HEK293 (cell line): ENCODE results near the gene STEAP3.

Source experiments
- CTCF ChIA-PET: fragments of 350-600 bp; formaldehyde crosslinking; extraction: SDS; loops from one replicate; lab custom pipeline; 2021; ENCODE audit warnings: antibody characterized with exemption; lab: Yijun Ruan, JAX
- POLR2A ChIA-PET: fragments of 300-600 bp; formaldehyde crosslinking; extraction: SDS; loops from one replicate; lab custom pipeline; 2020; ENCODE audit warnings: antibody characterized with exemption, inconsistent platforms; lab: Yijun Ruan, JAX
- H3K27ac ChIP-seq: fragments of 200-500 bp; sonication (Bioruptor generic); 2 replicates; pipeline ENCODE4 v1.5.1; 2014; ENCODE audit warnings: low read depth, low read length, control low read depth, inconsistent platforms; ENCODE audit errors: extremely low read depth
- H3K36me3 ChIP-seq, 2 experiments: fragments of 200-500 bp in 1 of 2; sonication (Bioruptor generic) in 1 of 2; 1 replicate in 1 of 2; 2 replicates in 1 of 2; pipeline ENCODE4 v1.5.1; 2014 to 2017; ENCODE audit warnings: inconsistent platforms in 2 of 2, low read length in 2 of 2; ENCODE audit not compliant: control insufficient read depth in 2 of 2, insufficient read depth in 1 of 2
- H3K4me1 ChIP-seq: fragments of 200-500 bp; sonication (Bioruptor generic); 2 replicates; pipeline ENCODE4 v1.5.1; 2014; ENCODE audit warnings: mild to moderate bottlenecking, low read length, inconsistent platforms; ENCODE audit not compliant: control insufficient read depth, insufficient read depth
- H3K4me3 ChIP-seq: 2 replicates; pipeline ENCODE4 v1.5.1; 2011; ENCODE audit warnings: low read depth, mild to moderate bottlenecking, control low read depth, low read length, moderate library complexity
- H3K9me3 ChIP-seq: fragments of 200-500 bp; sonication (Bioruptor generic); 2 replicates; pipeline ENCODE4 v1.5.1; 2014; ENCODE audit warnings: low read depth, low read length, inconsistent platforms; ENCODE audit not compliant: control insufficient read depth, insufficient read depth
- CTCF ChIP-seq: fragments of 450-650 bp; formaldehyde crosslinking; IDR thresholded peaks from 2 replicates; pipeline ENCODE4 v1.5.1; 2016; ENCODE audit warnings: missing biosample characterization, missing genetic modification characterization
- FEZF1 ChIP-seq: fragments of 450-650 bp; formaldehyde crosslinking; IDR thresholded peaks from 2 replicates; pipeline ENCODE4 v1.5.1; 2016; ENCODE audit warnings: missing biosample characterization, missing genetic modification characterization
- HOXD13 ChIP-seq: sonication (generic); formaldehyde crosslinking; IDR thresholded peaks from 2 replicates; pipeline ENCODE4 v1.8.0; 2022; ENCODE audit warnings: missing genetic modification reagents, borderline replicate concordance
- IKZF3 ChIP-seq: fragments of 450-650 bp; IDR thresholded peaks from 2 replicates; pipeline ENCODE4 v1.5.0; 2018; ENCODE audit warnings: missing biosample characterization, mild to moderate bottlenecking, missing genetic modification characterization, moderate library complexity
- KLF16 ChIP-seq: fragments of 450-650 bp; formaldehyde crosslinking; IDR thresholded peaks from 2 replicates; pipeline ENCODE4 v1.5.1; 2017; ENCODE audit warnings: missing biosample characterization, missing genetic modification characterization
- OSR2 ChIP-seq: fragments of 450-650 bp; formaldehyde crosslinking; IDR thresholded peaks from 2 replicates; pipeline ENCODE4 v1.5.1; 2016; ENCODE audit warnings: missing biosample characterization, missing genetic modification characterization
- PRDM6 ChIP-seq: fragments of 450-650 bp; formaldehyde crosslinking; IDR thresholded peaks from 2 replicates; pipeline ENCODE4 v1.5.1; 2017; ENCODE audit warnings: missing biosample characterization, missing genetic modification characterization
- TRIM28 ChIP-seq: IDR thresholded peaks from 2 replicates; pipeline ENCODE4 v1.6.1; 2011; ENCODE audit warnings: low read length, control low read depth, borderline replicate concordance
- ZBTB17 ChIP-seq: fragments of 450-650 bp; formaldehyde crosslinking; IDR thresholded peaks from 2 replicates; pipeline ENCODE4 v1.5.1; 2016; ENCODE audit warnings: missing biosample characterization, missing genetic modification characterization
- ZFP69B ChIP-seq: fragments of 450-650 bp; formaldehyde crosslinking; IDR thresholded peaks from 2 replicates; pipeline ENCODE4 v1.5.1; 2016; ENCODE audit warnings: missing biosample characterization, missing genetic modification characterization
- ZIC2 ChIP-seq: fragments of 450-650 bp; formaldehyde crosslinking; IDR thresholded peaks from 2 replicates; pipeline ENCODE4 v1.5.1; 2016; ENCODE audit warnings: missing biosample characterization, missing genetic modification characterization
- ZNF138 ChIP-seq: fragments of 450-650 bp; formaldehyde crosslinking; IDR thresholded peaks from 2 replicates; pipeline ENCODE4 v1.5.1; 2016; ENCODE audit warnings: missing biosample characterization, missing genetic modification characterization, borderline replicate concordance
- ZNF24 ChIP-seq: fragments of 450-650 bp; formaldehyde crosslinking; IDR thresholded peaks from 2 replicates; pipeline ENCODE4 v1.5.1; 2016; ENCODE audit warnings: missing biosample characterization, missing genetic modification characterization
- ZNF26 ChIP-seq: fragments of 450-650 bp; formaldehyde crosslinking; IDR thresholded peaks from 2 replicates; pipeline ENCODE4 v1.5.1; 2016; ENCODE audit warnings: missing biosample characterization, missing genetic modification characterization
- ZNF274 ChIP-seq, 2 experiments: fragments of 200-500 bp in 1 of 2; fragments of 450-650 bp in 1 of 2; sonication (Bioruptor generic) in 1 of 2; formaldehyde crosslinking in 1 of 2; IDR thresholded peaks; 2 replicates each; pipeline versions ENCODE4 v1.5.1 to v1.6.1; 2014 to 2016; ENCODE audit warnings: borderline replicate concordance in 1 of 2, inconsistent platforms in 1 of 2, low read length in 1 of 2, missing biosample characterization in 1 of 2, missing genetic modification characterization in 1 of 2
- ZNF335 ChIP-seq: fragments of 450-650 bp; formaldehyde crosslinking; conservative IDR thresholded peaks from 2 replicates; pipeline ENCODE4 v1.5.1; 2016; ENCODE audit warnings: missing biosample characterization, missing genetic modification characterization
- ZNF433 ChIP-seq: fragments of 450-650 bp; formaldehyde crosslinking; IDR thresholded peaks from 2 replicates; pipeline ENCODE4 v1.5.1; 2016; ENCODE audit warnings: missing biosample characterization, missing genetic modification characterization, low read depth
- ZNF558 ChIP-seq: fragments of 450-650 bp; formaldehyde crosslinking; IDR thresholded peaks from 2 replicates; pipeline ENCODE4 v1.5.1; 2016; ENCODE audit warnings: missing biosample characterization, missing genetic modification characterization
- ZNF560 ChIP-seq: fragments of 450-650 bp; formaldehyde crosslinking; IDR thresholded peaks from 2 replicates; pipeline ENCODE4 v1.5.1; 2017; ENCODE audit warnings: missing biosample characterization, missing genetic modification characterization, borderline replicate concordance
- ZNF600 ChIP-seq: fragments of 450-650 bp; formaldehyde crosslinking; IDR thresholded peaks from 2 replicates; pipeline ENCODE4 v1.5.1; 2016; ENCODE audit warnings: missing biosample characterization, missing genetic modification characterization
- ZNF629 ChIP-seq: fragments of 450-650 bp; formaldehyde crosslinking; IDR thresholded peaks from 2 replicates; pipeline ENCODE4 v1.5.1; 2017; ENCODE audit warnings: missing biosample characterization, missing genetic modification characterization
- ZNF660 ChIP-seq: fragments of 450-650 bp; IDR thresholded peaks from 2 replicates; pipeline ENCODE4 v1.5.1; 2018; ENCODE audit warnings: missing biosample characterization, mild to moderate bottlenecking, missing genetic modification characterization
- ZNF843 ChIP-seq: fragments of 450-650 bp; formaldehyde crosslinking; IDR thresholded peaks from 2 replicates; pipeline ENCODE4 v1.5.1; 2016; ENCODE audit warnings: missing biosample characterization, missing genetic modification characterization
- TF ChIP-seq, protein P1 (sequence below): fragments of 450-650 bp; formaldehyde crosslinking; IDR thresholded peaks from 2 replicates; pipeline ENCODE4 v1.5.1; 2016; ENCODE audit warnings: missing biosample characterization, missing genetic modification characterization, low read depth
- TF ChIP-seq, protein P2 (sequence below): fragments of 450-650 bp; formaldehyde crosslinking; IDR thresholded peaks from 2 replicates; pipeline ENCODE4 v1.5.1; 2016; ENCODE audit warnings: missing biosample characterization, missing genetic modification characterization
- TF ChIP-seq, protein P3 (sequence below): fragments of 450-650 bp; formaldehyde crosslinking; IDR thresholded peaks from 2 replicates; pipeline ENCODE4 v1.5.1; 2016; ENCODE audit warnings: missing biosample characterization, missing genetic modification characterization

STEAP3 gene

DNA sequence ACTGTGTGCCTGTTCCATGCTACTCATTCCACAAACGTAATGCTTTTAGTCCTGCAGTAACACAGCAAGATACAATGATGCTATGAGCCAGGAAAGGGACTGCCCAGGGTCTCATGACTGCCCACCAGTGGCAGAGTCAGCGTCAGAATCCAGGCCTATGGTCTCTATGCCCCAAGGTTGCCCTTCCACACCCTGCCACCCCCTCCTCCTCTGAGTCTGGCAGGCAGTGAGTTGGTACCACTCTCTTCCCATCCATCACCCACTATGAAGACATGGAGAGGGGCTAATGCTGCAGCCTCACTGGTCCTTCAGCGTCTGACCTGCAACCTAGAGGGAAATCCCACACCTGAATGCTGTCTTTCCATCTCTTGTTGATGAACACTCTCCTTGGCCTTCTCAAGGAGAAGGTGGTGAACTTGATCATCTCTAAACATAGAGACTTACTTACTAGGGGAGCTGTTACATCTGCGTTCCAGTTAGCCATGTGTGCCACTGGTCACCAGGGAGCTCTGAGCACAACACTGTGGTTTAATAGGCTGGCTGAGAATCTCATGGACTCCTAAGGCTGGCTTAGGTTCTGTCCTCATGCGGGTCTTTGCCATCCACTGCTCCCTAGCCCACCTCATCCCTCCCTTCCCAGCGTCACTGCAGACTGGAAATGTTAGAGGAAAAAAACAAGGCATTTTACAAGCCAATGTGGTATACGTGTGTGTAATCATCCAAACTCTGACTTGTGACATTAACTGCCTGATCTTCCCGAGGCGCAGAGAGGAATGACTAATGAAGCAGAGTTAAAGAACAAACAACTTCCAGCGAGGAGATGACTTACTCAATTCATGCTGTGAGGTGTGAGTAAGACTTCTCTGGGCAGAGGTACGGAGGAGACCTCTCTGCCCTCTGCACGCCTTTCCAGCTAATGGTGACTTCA is 28.8 kb downstream of the STEAP3 start:
- Histone ChIP-seq H3K36me3 (peaks cover 0 to 61% of the 10 kb centered on the region in 2 experiments; a peak in 2 of 3 replicates), H3K27ac (peak overlapping the region; percentile 51), H3K4me1 (peaks cover 14% of the 10 kb centered on the region), H3K4me3 (no peak overlapping the region), H3K9me3 (no peaks in the 10 kb centered on the region)
- ChIA-PET CTCF (interaction anchor here (0.6 to 2.8 kb wide), 5 partner anchors 9 to 124 kb away, joined by 3 to 17 read pairs (median 5); no protein-coding TSS in a partner anchor), POLR2A (interaction anchor here (0.6 kb wide), 2 partner anchors 18 to 157 kb away, joined by 3 to 5 read pairs; no protein-coding TSS in a partner anchor)
- no peak for TF ChIP-seq ZNF433 (tag by site-specific recombination)
- TF ChIP-seq ZNF335 (tag by site-specific recombination), result 0 out of 2 replicates have a peak, but pooled peaks have one; percentile 19
- peak; percentile 24; the same call in 1 of the 2 replicates for TF ChIP-seq TRIM28
- TF ChIP-seq, protein P1, sequence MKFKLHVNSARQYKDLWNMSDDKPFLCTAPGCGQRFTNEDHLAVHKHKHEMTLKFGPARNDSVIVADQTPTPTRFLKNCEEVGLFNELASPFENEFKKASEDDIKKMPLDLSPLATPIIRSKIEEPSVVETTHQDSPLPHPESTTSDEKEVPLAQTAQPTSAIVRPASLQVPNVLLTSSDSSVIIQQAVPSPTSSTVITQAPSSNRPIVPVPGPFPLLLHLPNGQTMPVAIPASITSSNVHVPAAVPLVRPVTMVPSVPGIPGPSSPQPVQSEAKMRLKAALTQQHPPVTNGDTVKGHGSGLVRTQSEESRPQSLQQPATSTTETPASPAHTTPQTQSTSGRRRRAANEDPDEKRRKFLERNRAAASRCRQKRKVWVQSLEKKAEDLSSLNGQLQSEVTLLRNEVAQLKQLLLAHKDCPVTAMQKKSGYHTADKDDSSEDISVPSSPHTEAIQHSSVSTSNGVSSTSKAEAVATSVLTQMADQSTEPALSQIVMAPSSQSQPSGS, result peak; percentile 62
- TF ChIP-seq ZNF560 (tag by site-specific recombination), result no peak
- peak; percentile 43; the same call in 1 of the 2 replicates for TF ChIP-seq ZNF843 (tag by site-specific recombination)
- no peak for TF ChIP-seq ZNF26 (tag by site-specific recombination)
- TF ChIP-seq KLF16 (tag by site-specific recombination), result no peak
- TF ChIP-seq IKZF3 (tag by site-specific recombination), result peak; percentile 63; the same call in 1 of the 2 replicates
- TF ChIP-seq FEZF1 (tag by site-specific recombination), result peak; percentile 65; the same call in 1 of the 2 replicates
- TF ChIP-seq ZNF558 (tag by site-specific recombination), result 0 out of 2 replicates have a peak, but pooled peaks have one; percentile 16
- TF ChIP-seq HOXD13 (CRISPR knock-in tag), result 0 out of 2 replicates have a peak, but pooled peaks have one; percentile 45
- peak; percentile 85 for TF ChIP-seq ZNF629 (tag by site-specific recombination)
- TF ChIP-seq PRDM6, result peak; percentile 16; the same call in 1 of the 2 replicates
- TF ChIP-seq, protein P2, sequence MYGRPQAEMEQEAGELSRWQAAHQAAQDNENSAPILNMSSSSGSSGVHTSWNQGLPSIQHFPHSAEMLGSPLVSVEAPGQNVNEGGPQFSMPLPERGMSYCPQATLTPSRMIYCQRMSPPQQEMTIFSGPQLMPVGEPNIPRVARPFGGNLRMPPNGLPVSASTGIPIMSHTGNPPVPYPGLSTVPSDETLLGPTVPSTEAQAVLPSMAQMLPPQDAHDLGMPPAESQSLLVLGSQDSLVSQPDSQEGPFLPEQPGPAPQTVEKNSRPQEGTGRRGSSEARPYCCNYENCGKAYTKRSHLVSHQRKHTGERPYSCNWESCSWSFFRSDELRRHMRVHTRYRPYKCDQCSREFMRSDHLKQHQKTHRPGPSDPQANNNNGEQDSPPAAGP (tag by site-specific recombination), result peak; percentile 79
- 0 out of 2 replicates have a peak, but pooled peaks have one; percentile 44 for TF ChIP-seq OSR2 (tag by site-specific recombination)
- TF ChIP-seq ZNF138, result no peak
- TF ChIP-seq ZNF274 (IDR thresholded peaks at IDR 0.05; ENCODE audit: low read length), result no peak
- no peak for TF ChIP-seq ZNF274 (tag by site-specific recombination; IDR thresholded peaks at IDR 0.05; ENCODE audit: borderline replicate concordance)
- TF ChIP-seq ZNF660 (tag by site-specific recombination), result peak; percentile 53
- TF ChIP-seq, protein P3, sequence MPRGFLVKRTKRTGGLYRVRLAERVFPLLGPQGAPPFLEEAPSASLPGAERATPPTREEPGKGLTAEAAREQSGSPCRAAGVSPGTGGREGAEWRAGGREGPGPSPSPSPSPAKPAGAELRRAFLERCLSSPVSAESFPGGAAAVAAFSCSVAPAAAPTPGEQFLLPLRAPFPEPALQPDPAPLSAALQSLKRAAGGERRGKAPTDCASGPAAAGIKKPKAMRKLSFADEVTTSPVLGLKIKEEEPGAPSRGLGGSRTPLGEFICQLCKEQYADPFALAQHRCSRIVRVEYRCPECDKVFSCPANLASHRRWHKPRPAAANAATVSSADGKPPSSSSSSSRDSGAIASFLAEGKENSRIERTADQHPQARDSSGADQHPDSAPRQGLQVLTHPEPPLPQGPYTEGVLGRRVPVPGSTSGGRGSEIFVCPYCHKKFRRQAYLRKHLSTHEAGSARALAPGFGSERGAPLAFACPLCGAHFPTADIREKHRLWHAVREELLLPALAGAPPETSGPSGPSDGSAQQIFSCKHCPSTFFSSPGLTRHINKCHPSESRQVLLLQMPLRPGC, result peak; percentile 81
- TF ChIP-seq ZIC2 (tag by site-specific recombination), result peak; percentile 52
- TF ChIP-seq ZFP69B (tag by site-specific recombination), result 0 out of 2 replicates have a peak, but pooled peaks have one; percentile 15
- peak; percentile 36; the same call in 1 of the 2 replicates for TF ChIP-seq CTCF (tag by site-specific recombination)
- TF ChIP-seq ZNF24, result peak; percentile 38; the same call in 1 of the 2 replicates
- TF ChIP-seq ZNF600, result peak; percentile 32; the same call in 1 of the 2 replicates
- peak; percentile 49 for TF ChIP-seq ZBTB17
